ENCODE data around the gene SAMHD1.

- TF ChIP-seq, protein P1, sequence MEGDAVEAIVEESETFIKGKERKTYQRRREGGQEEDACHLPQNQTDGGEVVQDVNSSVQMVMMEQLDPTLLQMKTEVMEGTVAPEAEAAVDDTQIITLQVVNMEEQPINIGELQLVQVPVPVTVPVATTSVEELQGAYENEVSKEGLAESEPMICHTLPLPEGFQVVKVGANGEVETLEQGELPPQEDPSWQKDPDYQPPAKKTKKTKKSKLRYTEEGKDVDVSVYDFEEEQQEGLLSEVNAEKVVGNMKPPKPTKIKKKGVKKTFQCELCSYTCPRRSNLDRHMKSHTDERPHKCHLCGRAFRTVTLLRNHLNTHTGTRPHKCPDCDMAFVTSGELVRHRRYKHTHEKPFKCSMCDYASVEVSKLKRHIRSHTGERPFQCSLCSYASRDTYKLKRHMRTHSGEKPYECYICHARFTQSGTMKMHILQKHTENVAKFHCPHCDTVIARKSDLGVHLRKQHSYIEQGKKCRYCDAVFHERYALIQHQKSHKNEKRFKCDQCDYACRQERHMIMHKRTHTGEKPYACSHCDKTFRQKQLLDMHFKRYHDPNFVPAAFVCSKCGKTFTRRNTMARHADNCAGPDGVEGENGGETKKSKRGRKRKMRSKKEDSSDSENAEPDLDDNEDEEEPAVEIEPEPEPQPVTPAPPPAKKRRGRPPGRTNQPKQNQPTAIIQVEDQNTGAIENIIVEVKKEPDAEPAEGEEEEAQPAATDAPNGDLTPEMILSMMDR (IDR thresholded peaks at IDR 0.05; ENCODE audit: borderline replicate concordance, extremely low read depth, low read length, poor library complexity, severe bottlenecking) = no peak
- no peak for TF ChIP-seq EZH2 (IDR thresholded peaks at IDR 0.05; ENCODE audit: borderline replicate concordance, low read depth, low read length, severe bottlenecking)
These were observed 33.6 kb downstream of the SAMHD1 start for GRCh38 chr20:36917943-36918342.

Data from DND-41 (cell line).